Neural cell (in vitro differentiated cells): ENCODE results near the gene FNDC3B. TPM values are rescaled to one million over a fixed set of nuclear protein-coding genes. Genes with fewer than 3 reads are reported as not detected.

Experiments used
- H2AFZ ChIP-seq: fragments of 200-600, 300-800 bp; sonication (generic), shearing (Covaris generic); 2 replicates; pipeline ENCODE4 v1.6.0; 2014; ENCODE audit warnings: low read depth, mild to moderate bottlenecking, antibody characterized with exemption, low read length, moderate library complexity
- H3F3A ChIP-seq: fragments of 200-600 bp; shearing (Covaris generic); 2 replicates; pipeline ENCODE4 v1.6.1; 2016; ENCODE audit warnings: mild to moderate bottlenecking, moderate library complexity, mixed read lengths, antibody characterized with exemption, low read length; ENCODE audit not compliant: insufficient read depth, poor library complexity, severe bottlenecking
- H3K27ac ChIP-seq: fragments of 200-600, 300-800 bp; sonication (generic), shearing (Covaris generic); 2 replicates; pipeline ENCODE4 v1.5.1; 2014; ENCODE audit warnings: mild to moderate bottlenecking, low read length, moderate library complexity
- H3K27me3 ChIP-seq: fragments of 300-800, 200-600 bp; sonication (generic), shearing (Covaris generic); 2 replicates; pipeline ENCODE4 v1.6.0; 2014; ENCODE audit warnings: mild to moderate bottlenecking, low read depth, low read length, moderate library complexity; ENCODE audit not compliant: insufficient read depth
- H3K36me3 ChIP-seq: fragments of 300-800, 200-600 bp; sonication (generic), shearing (Covaris generic); 2 replicates; pipeline ENCODE4 v1.5.1; 2014; ENCODE audit warnings: mild to moderate bottlenecking, antibody characterized with exemption, low read length, moderate library complexity; ENCODE audit not compliant: insufficient read depth
- H3K4me2 ChIP-seq: fragments of 300-800, 200-600 bp; sonication (generic), shearing (Covaris generic); 2 replicates; pipeline ENCODE4 v1.6.0; 2014; ENCODE audit warnings: mild to moderate bottlenecking, low read length
- H3K4me3 ChIP-seq: fragments of 300-800, 200-600 bp; sonication (generic), shearing (Covaris generic); 2 replicates; pipeline ENCODE4 v1.5.1; 2014; ENCODE audit warnings: mild to moderate bottlenecking, low read length, moderate library complexity
- H3K79me2 ChIP-seq: fragments of 200-600 bp; shearing (Covaris generic); replicated peaks from 2 replicates; pipeline ENCODE4 v1.6.0; 2014; ENCODE audit warnings: mild to moderate bottlenecking, low read length, moderate library complexity; ENCODE audit not compliant: insufficient read depth
- H3K9ac ChIP-seq: fragments of 300-800, 200-600 bp; sonication (generic), shearing (Covaris generic); 2 replicates; pipeline ENCODE4 v1.6.1; 2016; ENCODE audit warnings: mild to moderate bottlenecking, low read length, mixed read lengths
- H3K9me2 ChIP-seq: fragments of 200-600 bp; shearing (Covaris generic); 2 replicates; pipeline ENCODE4 v1.6.1; 2016; ENCODE audit warnings: mild to moderate bottlenecking, low read length, mixed read lengths; ENCODE audit not compliant: insufficient read depth
- H3K9me3 ChIP-seq: fragments of 200-600, 300-800 bp; sonication (generic), shearing (Covaris generic); 2 replicates; pipeline ENCODE4 v1.6.1; 2016; ENCODE audit warnings: mild to moderate bottlenecking, mixed run types, low read length, moderate library complexity, mixed read lengths
- H4K20me1 ChIP-seq: fragments of 200-600 bp; shearing (Covaris generic); 2 replicates; pipeline ENCODE4 v1.6.1; 2016; ENCODE audit warnings: mild to moderate bottlenecking, mixed run types; ENCODE audit not compliant: insufficient read depth
- CTCF ChIP-seq: fragments of 450-650 bp; IDR thresholded peaks from 2 replicates; pipeline ENCODE4 v1.5.1; 2014; ENCODE audit warnings: antibody characterized with exemption, mild to moderate bottlenecking, moderate library complexity; ENCODE audit not compliant: poor library complexity, severe bottlenecking
- EP300 ChIP-seq: fragments of 450-650 bp; conservative IDR thresholded peaks from 2 replicates; pipeline ENCODE4 v1.6.1; 2014; ENCODE audit warnings: antibody characterized with exemption, mild to moderate bottlenecking, moderate library complexity; ENCODE audit not compliant: poor library complexity, severe bottlenecking
- EZH2 ChIP-seq: fragments of 200-600, 300-800 bp; shearing (Covaris generic), sonication (generic); IDR thresholded peaks from 2 replicates; pipeline ENCODE4 v1.6.1; 2014; ENCODE audit warnings: antibody characterized with exemption, low read length, borderline replicate concordance, mild to moderate bottlenecking; ENCODE audit not compliant: insufficient read depth, poor library complexity, severe bottlenecking
- MXI1 ChIP-seq: fragments of 450-650 bp; conservative IDR thresholded peaks from 2 replicates; pipeline ENCODE4 v1.6.1; 2014; ENCODE audit warnings: antibody characterized with exemption, mild to moderate bottlenecking; ENCODE audit not compliant: poor library complexity, severe bottlenecking
- POLR2AphosphoS5 ChIP-seq: IDR thresholded peaks from 2 replicates; pipeline ENCODE4 v1.6.1; 2012
- RAD21 ChIP-seq: fragments of 450-650 bp; conservative IDR thresholded peaks from 2 replicates; pipeline ENCODE4 v1.6.1; 2014; ENCODE audit warnings: antibody characterized with exemption, mild to moderate bottlenecking, moderate library complexity
- REST ChIP-seq: IDR thresholded peaks from 2 replicates; pipeline ENCODE4 v1.6.1; 2012; ENCODE audit warnings: borderline replicate concordance
- SMC3 ChIP-seq: fragments of 450-650 bp; conservative IDR thresholded peaks from 2 replicates; pipeline ENCODE4 v1.6.1; 2014; ENCODE audit warnings: antibody characterized with exemption, mild to moderate bottlenecking, moderate library complexity; ENCODE audit not compliant: poor library complexity
- TAF1 ChIP-seq: IDR thresholded peaks from 2 replicates; pipeline ENCODE4 v1.6.1; 2012; ENCODE audit warnings: low read depth
- polyA plus RNA-seq: library from polyadenylated mRNA; depleted of rRNA; stranded (reverse); fragments of >200 nt; gene quantifications from 2 replicates; pipeline ENCODE4 v1.2.3, GENCODE V29; 2014

FNDC3B gene
- polyA plus RNA-seq, 1 donor from 2014 or later = 4.9 TPM

- Histone ChIP-seq H2AFZ (no peak overlapping the region), H3K27me3 (no peaks in the 10 kb centered on the region), H3K79me2 (peaks cover 9% of the 10 kb centered on the region), H3K9ac (no peak overlapping the region), H3K4me3 (no peak overlapping the region), H3K27ac (no peak overlapping the region), H3K9me3 (no peaks in the 10 kb centered on the region), H3F3A (no peaks in the 10 kb centered on the region), H3K36me3 (no peaks in the 10 kb centered on the region), H3K9me2 (no peaks in the 10 kb centered on the region), H4K20me1 (no peaks in the 10 kb centered on the region), H3K4me2 (no peak overlapping the region)
- no peak for TF ChIP-seq EP300
- no peak for TF ChIP-seq RAD21
- no peak for TF ChIP-seq SMC3
- no peak for TF ChIP-seq MXI1
- no peak for TF ChIP-seq EZH2
- no peak for TF ChIP-seq TAF1
- no peak for TF ChIP-seq CTCF
- no peak for TF ChIP-seq REST
- TF ChIP-seq POLR2AphosphoS5 = no peak
Measured at GRCh38 chr3:172152874-172153273, 113.5 kb downstream of the FNDC3B start.

- no peaks in the 10 kb centered on the region for H4K20me1 ChIP-seq
- no peak overlapping the region for H3K4me2 ChIP-seq
- H3K79me2 ChIP-seq = peaks cover 9% of the 10 kb centered on the region
- H2AFZ ChIP-seq = no peak overlapping the region
- H3K9me2 ChIP-seq = no peaks in the 10 kb centered on the region
- H3K27me3 ChIP-seq = no peaks in the 10 kb centered on the region
- H3K9me3 ChIP-seq = no peaks in the 10 kb centered on the region
- H3K36me3 ChIP-seq = no peaks in the 10 kb centered on the region
- H3K9ac ChIP-seq = no peak overlapping the region
- H3K4me3 ChIP-seq = no peak overlapping the region
- no peaks in the 10 kb centered on the region for H3F3A ChIP-seq
- no peak overlapping the region for H3K27ac ChIP-seq
- TF ChIP-seq CTCF (no peak), MXI1 (no peak), EZH2 (no peak), SMC3 (no peak), EP300 (no peak)
Measured at GRCh38 chr3:172153335-172153861, 114.0 kb downstream of the FNDC3B start.
